ENCODE data around the gene KLHL8.

- TF ChIP-seq, protein P1, sequence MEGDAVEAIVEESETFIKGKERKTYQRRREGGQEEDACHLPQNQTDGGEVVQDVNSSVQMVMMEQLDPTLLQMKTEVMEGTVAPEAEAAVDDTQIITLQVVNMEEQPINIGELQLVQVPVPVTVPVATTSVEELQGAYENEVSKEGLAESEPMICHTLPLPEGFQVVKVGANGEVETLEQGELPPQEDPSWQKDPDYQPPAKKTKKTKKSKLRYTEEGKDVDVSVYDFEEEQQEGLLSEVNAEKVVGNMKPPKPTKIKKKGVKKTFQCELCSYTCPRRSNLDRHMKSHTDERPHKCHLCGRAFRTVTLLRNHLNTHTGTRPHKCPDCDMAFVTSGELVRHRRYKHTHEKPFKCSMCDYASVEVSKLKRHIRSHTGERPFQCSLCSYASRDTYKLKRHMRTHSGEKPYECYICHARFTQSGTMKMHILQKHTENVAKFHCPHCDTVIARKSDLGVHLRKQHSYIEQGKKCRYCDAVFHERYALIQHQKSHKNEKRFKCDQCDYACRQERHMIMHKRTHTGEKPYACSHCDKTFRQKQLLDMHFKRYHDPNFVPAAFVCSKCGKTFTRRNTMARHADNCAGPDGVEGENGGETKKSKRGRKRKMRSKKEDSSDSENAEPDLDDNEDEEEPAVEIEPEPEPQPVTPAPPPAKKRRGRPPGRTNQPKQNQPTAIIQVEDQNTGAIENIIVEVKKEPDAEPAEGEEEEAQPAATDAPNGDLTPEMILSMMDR (IDR thresholded peaks at IDR 0.05): no peak
- no peak for TF ChIP-seq POLR2AphosphoS5 (IDR thresholded peaks at IDR 0.05; ENCODE audit: insufficient read depth in 1 of 2, low read depth in 1 of 2)
Observed at GRCh38 chr4:87121341-87122065, 98.9 kb downstream of the KLHL8 start.
